H9 (cell line): ENCODE results near the gene KLF16. TPM values are rescaled to one million over a fixed set of nuclear protein-coding genes. Genes with fewer than 3 reads are reported as not detected.
A peak's percentile ranks its signal among the peaks of the same experiment; 100 is the strongest.

ENCODE experiments used
- DNase-seq: peaks from one replicate; pipeline ENCODE4 v3.0.0-alpha.2; 2017
- H2AFZ ChIP-seq: one replicate; pipeline ENCODE4 v1.6.1; 2013; ENCODE audit warnings: mild to moderate bottlenecking, low read length, control low read depth, moderate library complexity
- H2AK5ac ChIP-seq: 2 replicates; pipeline ENCODE4 v1.6.1; 2013; ENCODE audit warnings: low read length, control low read depth, mixed read lengths; ENCODE audit not compliant: insufficient read length
- H2BK120ac ChIP-seq: one replicate; pipeline ENCODE4 v1.6.1; 2013; ENCODE audit warnings: low read depth, mild to moderate bottlenecking, low read length, control low read depth, inconsistent platforms; ENCODE audit not compliant: poor library complexity, severe bottlenecking
- H2BK12ac ChIP-seq: 2 replicates; pipeline ENCODE4 v1.6.1; 2013; ENCODE audit warnings: low read length, control low read depth, mixed read lengths, low read depth; ENCODE audit not compliant: insufficient read length
- H2BK15ac ChIP-seq: 2 replicates; pipeline ENCODE4 v1.6.1; 2013; ENCODE audit warnings: low read depth, low read length, control low read depth
- H2BK20ac ChIP-seq: one replicate; pipeline ENCODE4 v1.6.1; 2013; ENCODE audit warnings: low read depth, mild to moderate bottlenecking, low read length, control low read depth, inconsistent platforms; ENCODE audit not compliant: poor library complexity, severe bottlenecking
- H2BK5ac ChIP-seq: 2 replicates; pipeline ENCODE4 v1.6.1; 2013; ENCODE audit warnings: low read length, control low read depth, mixed read lengths; ENCODE audit not compliant: insufficient read length
- H3K14ac ChIP-seq: 2 replicates; pipeline ENCODE4 v1.6.1; 2013; ENCODE audit warnings: low read length, control low read depth; ENCODE audit not compliant: insufficient read depth
- H3K18ac ChIP-seq: 2 replicates; pipeline ENCODE4 v1.6.1; 2013; ENCODE audit warnings: low read depth, mild to moderate bottlenecking, mixed read lengths, low read length, control low read depth; ENCODE audit not compliant: insufficient read length
- H3K23ac ChIP-seq: 2 replicates; pipeline ENCODE4 v1.6.1; 2013; ENCODE audit warnings: low read length, control low read depth, mixed read lengths, low read depth; ENCODE audit not compliant: insufficient read length
- H3K23me2 ChIP-seq: 2 replicates; pipeline ENCODE4 v1.6.1; 2013; ENCODE audit warnings: low read depth, mild to moderate bottlenecking, mixed read lengths, low read length, control low read depth; ENCODE audit not compliant: insufficient read length, poor library complexity, severe bottlenecking
- H3K27ac ChIP-seq: 2 replicates; pipeline ENCODE4 v1.5.1; 2013; ENCODE audit warnings: low read length, control low read depth, mixed read lengths, low read depth; ENCODE audit not compliant: insufficient read length
- H3K27me3 ChIP-seq: 2 replicates; pipeline ENCODE4 v1.6.1; 2013; ENCODE audit warnings: low read length, control low read depth, inconsistent platforms; ENCODE audit not compliant: insufficient read depth
- H3K4ac ChIP-seq: 2 replicates; pipeline ENCODE4 v1.6.1; 2013; ENCODE audit warnings: low read depth, mild to moderate bottlenecking, control low read depth, inconsistent platforms, low read length, moderate library complexity
- H3K4me1 ChIP-seq: 2 replicates; pipeline ENCODE4 v1.6.1; 2013; ENCODE audit warnings: low read length, control low read depth, inconsistent platforms; ENCODE audit not compliant: insufficient read depth
- H3K4me2 ChIP-seq: 2 replicates; pipeline ENCODE4 v1.6.1; 2013; ENCODE audit warnings: low read length, control low read depth, mixed read lengths; ENCODE audit not compliant: insufficient read length, insufficient read depth
- H3K56ac ChIP-seq: 2 replicates; pipeline ENCODE4 v1.6.1; 2013; ENCODE audit warnings: low read depth, mild to moderate bottlenecking, mixed read lengths, low read length, control low read depth; ENCODE audit not compliant: insufficient read length
- H3K79me1 ChIP-seq: 2 replicates; pipeline ENCODE4 v1.6.1; 2013; ENCODE audit warnings: low read depth, mild to moderate bottlenecking, moderate library complexity, low read length, control low read depth, inconsistent platforms; ENCODE audit not compliant: insufficient read depth, poor library complexity, severe bottlenecking
- H3K79me2 ChIP-seq: 2 replicates; pipeline ENCODE4 v1.6.1; 2013; ENCODE audit warnings: low read length, control low read depth, inconsistent platforms; ENCODE audit not compliant: insufficient read depth
- H3K9ac ChIP-seq: 2 replicates; pipeline ENCODE4 v1.6.1; 2013; ENCODE audit warnings: low read length, control low read depth, mixed read lengths; ENCODE audit not compliant: insufficient read length; ENCODE audit errors: extremely low read depth
- H3K9me3 ChIP-seq: one replicate; pipeline ENCODE4 v1.6.1; 2013; ENCODE audit warnings: low read depth, low read length, inconsistent platforms; ENCODE audit not compliant: control insufficient read depth
- H3T11ph ChIP-seq: one replicate; pipeline ENCODE4 v1.6.1; 2013; ENCODE audit warnings: mild to moderate bottlenecking, low read length, control low read depth, inconsistent platforms
- H4K20me1 ChIP-seq: one replicate; pipeline ENCODE4 v1.6.1; 2013; ENCODE audit not compliant: control insufficient read depth, insufficient read length, insufficient read depth
- H4K5ac ChIP-seq: 2 replicates; pipeline ENCODE4 v1.6.1; 2013; ENCODE audit warnings: low read depth, mild to moderate bottlenecking, mixed read lengths, low read length, control low read depth; ENCODE audit not compliant: insufficient read length
- H4K8ac ChIP-seq: replicated peaks from 2 replicates; pipeline ENCODE4 v1.6.1; 2013; ENCODE audit warnings: low read length, control low read depth, mixed read lengths, low read depth; ENCODE audit not compliant: insufficient read length
- H4K91ac ChIP-seq: 2 replicates; pipeline ENCODE4 v1.6.1; 2013; ENCODE audit warnings: low read depth, mild to moderate bottlenecking, moderate library complexity, mixed read lengths, low read length, control low read depth; ENCODE audit not compliant: insufficient read length
- H3K27ac Mint-ChIP-seq, 3 experiments: 2 replicates in 2 of 3; 3 replicates in 1 of 3; pipeline ENCODE4 v1.8.0; 2020 to 2021; ENCODE audit warnings: mixed read lengths in 3 of 3, mild to moderate bottlenecking in 1 of 3, moderate library complexity in 1 of 3
- H3K27me3 Mint-ChIP-seq: 2 replicates; pipeline ENCODE4 v1.8.0; 2021; ENCODE audit warnings: low read depth, mild to moderate bottlenecking, moderate library complexity, mixed read lengths
- H3K36me3 Mint-ChIP-seq, 3 experiments: 2 replicates in 2 of 3; 3 replicates in 1 of 3; pipeline ENCODE4 v1.8.0; 2020 to 2021; ENCODE audit warnings: low read depth in 3 of 3, mixed read lengths in 3 of 3; ENCODE audit not compliant: insufficient read depth in 1 of 3
- H3K4me1 Mint-ChIP-seq, 2 experiments: 2 replicates each; pipeline ENCODE4 v1.8.0; 2020; ENCODE audit warnings: mixed read lengths in 2 of 2
- H3K4me3 Mint-ChIP-seq, 2 experiments: 2 replicates in 1 of 2; 3 replicates in 1 of 2; pipeline ENCODE4 v1.8.0; 2020 to 2021; ENCODE audit warnings: mild to moderate bottlenecking in 2 of 2, mixed read lengths in 2 of 2, moderate library complexity in 1 of 2
- H3K9me3 Mint-ChIP-seq, 2 experiments: 2 replicates in 1 of 2; 3 replicates in 1 of 2; pipeline ENCODE4 v1.8.0; 2020; ENCODE audit warnings: mild to moderate bottlenecking in 2 of 2, mixed read lengths in 2 of 2, moderate library complexity in 1 of 2
- WGBS: extraction: QIAGEN DNeasy Blood & Tissue Kit; methylation state at CpG from one replicate; pipeline ENCODE4 v1.1.7; 2013; ENCODE audit warnings: missing lambda C conversion rate, low lambda C conversion rate, mixed read lengths; ENCODE audit not compliant: insufficient read length; ENCODE audit errors: extremely low coverage; 5-methylcytosine and 5-hydroxymethylcytosine counted together
- total RNA-seq: library from RNA; stranded (reverse); gene quantifications from 2 replicates; pipeline ENCODE4 v1.2.1, GENCODE V29; 2021
- TF ChIP-seq, protein P1 (sequence below): fragments of 200-600 bp; sonication (generic); conservative IDR thresholded peaks from 3 replicates; pipeline ENCODE4 v1.8.0; 2021; ENCODE audit warnings: antibody characterized with exemption, mild to moderate bottlenecking

The KLF16 gene
- total RNA-seq, 1 experiment from 2014 or later, result 66.8 TPM

DNA sequence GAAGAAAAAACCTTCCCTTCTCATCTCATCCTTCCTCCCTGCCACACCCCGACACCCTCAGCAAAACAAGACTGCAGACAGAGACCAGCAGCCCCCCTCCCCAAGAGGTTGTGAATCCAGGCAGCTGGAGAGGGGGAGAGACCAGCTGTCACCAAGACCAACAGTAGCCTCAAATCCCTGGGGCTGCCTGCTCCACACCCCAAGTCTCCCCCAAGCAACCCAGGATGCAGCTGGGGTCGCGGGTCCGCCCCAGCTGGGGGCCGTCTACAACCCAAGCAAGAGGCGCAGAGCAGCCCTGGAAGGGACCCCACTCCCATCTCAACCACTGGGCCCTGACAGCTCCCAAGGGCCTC is 7.1 kb downstream of the KLF16 start:
- no peak overlapping the region for H2AK5ac ChIP-seq

More for the DNA sequence above, 7.1 kb downstream of the KLF16 start:
- peak overlapping the region; percentile 40 to 56 for H3K4me3 Mint-ChIP-seq
- H3K79me1 ChIP-seq, result peaks cover 13% of the 10 kb centered on the region
- H3K27ac Mint-ChIP-seq, result peak overlapping the region in 1 of 3 experiments; percentile 78; a peak in 1 of 7 replicates
- H3K14ac ChIP-seq, result no peak overlapping the region; the same call in 1 of the 2 replicates
- WGBS, result no CpG with 5 or more reads among the region's 6 CpGs
- H3K23ac ChIP-seq, result no peak overlapping the region
- H2BK20ac ChIP-seq, result no peak overlapping the region
- H2BK120ac ChIP-seq, result no peak overlapping the region
- no peaks in the 10 kb centered on the region for H4K20me1 ChIP-seq
- no peaks in the 10 kb centered on the region for H3K9me3 Mint-ChIP-seq
- no peak overlapping the region for H3K4ac ChIP-seq
- H3K23me2 ChIP-seq, result peaks cover 10% of the 10 kb centered on the region
- no peak overlapping the region for H3K27ac ChIP-seq
- peak overlapping the region; percentile 35 for H3K4me2 ChIP-seq
- no peak overlapping the region for H3K56ac ChIP-seq
- no peak overlapping the region for H2BK5ac ChIP-seq
- no peak overlapping the region for H3T11ph ChIP-seq
- H2BK15ac ChIP-seq, result no peak overlapping the region
- no peak overlapping the region for H2AFZ ChIP-seq
- peaks cover 28% of the 10 kb centered on the region; the same call in 1 of the 2 replicates for H3K79me2 ChIP-seq
- H3K36me3 Mint-ChIP-seq, result peaks cover 0 to 4% (median 0%) of the 10 kb centered on the region in 3 experiments; a peak in 2 of 7 replicates
- no peak overlapping the region for H4K91ac ChIP-seq
- no peaks in the 10 kb centered on the region for H3K9me3 ChIP-seq
- H3K27me3 ChIP-seq, result no peaks in the 10 kb centered on the region
- H2BK12ac ChIP-seq, result no peak overlapping the region
- H3K9ac ChIP-seq, result no peak overlapping the region
- H4K8ac ChIP-seq, result no peak overlapping the region
- no peak overlapping the region for H4K5ac ChIP-seq
- TF ChIP-seq, protein P1, sequence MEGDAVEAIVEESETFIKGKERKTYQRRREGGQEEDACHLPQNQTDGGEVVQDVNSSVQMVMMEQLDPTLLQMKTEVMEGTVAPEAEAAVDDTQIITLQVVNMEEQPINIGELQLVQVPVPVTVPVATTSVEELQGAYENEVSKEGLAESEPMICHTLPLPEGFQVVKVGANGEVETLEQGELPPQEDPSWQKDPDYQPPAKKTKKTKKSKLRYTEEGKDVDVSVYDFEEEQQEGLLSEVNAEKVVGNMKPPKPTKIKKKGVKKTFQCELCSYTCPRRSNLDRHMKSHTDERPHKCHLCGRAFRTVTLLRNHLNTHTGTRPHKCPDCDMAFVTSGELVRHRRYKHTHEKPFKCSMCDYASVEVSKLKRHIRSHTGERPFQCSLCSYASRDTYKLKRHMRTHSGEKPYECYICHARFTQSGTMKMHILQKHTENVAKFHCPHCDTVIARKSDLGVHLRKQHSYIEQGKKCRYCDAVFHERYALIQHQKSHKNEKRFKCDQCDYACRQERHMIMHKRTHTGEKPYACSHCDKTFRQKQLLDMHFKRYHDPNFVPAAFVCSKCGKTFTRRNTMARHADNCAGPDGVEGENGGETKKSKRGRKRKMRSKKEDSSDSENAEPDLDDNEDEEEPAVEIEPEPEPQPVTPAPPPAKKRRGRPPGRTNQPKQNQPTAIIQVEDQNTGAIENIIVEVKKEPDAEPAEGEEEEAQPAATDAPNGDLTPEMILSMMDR, result no peak
- H3K4me1 ChIP-seq, result peaks cover 7% of the 10 kb centered on the region; the same call in 1 of the 2 replicates
- no peak for DNase-seq
- peaks cover 2% of the 10 kb centered on the region for H3K27me3 Mint-ChIP-seq
- no peak overlapping the region for H3K18ac ChIP-seq
- peaks cover 39 to 72% of the 10 kb centered on the region in 2 experiments for H3K4me1 Mint-ChIP-seq
